NCI-H2029 (cell line): ENCODE data around the gene EDN3.

Experiments
- DNase-seq: peaks from one replicate; lab custom pipeline; 2025; lab: John Stamatoyannopoulos, UW

The EDN3 gene, protein sequence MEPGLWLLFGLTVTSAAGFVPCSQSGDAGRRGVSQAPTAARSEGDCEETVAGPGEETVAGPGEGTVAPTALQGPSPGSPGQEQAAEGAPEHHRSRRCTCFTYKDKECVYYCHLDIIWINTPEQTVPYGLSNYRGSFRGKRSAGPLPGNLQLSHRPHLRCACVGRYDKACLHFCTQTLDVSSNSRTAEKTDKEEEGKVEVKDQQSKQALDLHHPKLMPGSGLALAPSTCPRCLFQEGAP

DNA sequence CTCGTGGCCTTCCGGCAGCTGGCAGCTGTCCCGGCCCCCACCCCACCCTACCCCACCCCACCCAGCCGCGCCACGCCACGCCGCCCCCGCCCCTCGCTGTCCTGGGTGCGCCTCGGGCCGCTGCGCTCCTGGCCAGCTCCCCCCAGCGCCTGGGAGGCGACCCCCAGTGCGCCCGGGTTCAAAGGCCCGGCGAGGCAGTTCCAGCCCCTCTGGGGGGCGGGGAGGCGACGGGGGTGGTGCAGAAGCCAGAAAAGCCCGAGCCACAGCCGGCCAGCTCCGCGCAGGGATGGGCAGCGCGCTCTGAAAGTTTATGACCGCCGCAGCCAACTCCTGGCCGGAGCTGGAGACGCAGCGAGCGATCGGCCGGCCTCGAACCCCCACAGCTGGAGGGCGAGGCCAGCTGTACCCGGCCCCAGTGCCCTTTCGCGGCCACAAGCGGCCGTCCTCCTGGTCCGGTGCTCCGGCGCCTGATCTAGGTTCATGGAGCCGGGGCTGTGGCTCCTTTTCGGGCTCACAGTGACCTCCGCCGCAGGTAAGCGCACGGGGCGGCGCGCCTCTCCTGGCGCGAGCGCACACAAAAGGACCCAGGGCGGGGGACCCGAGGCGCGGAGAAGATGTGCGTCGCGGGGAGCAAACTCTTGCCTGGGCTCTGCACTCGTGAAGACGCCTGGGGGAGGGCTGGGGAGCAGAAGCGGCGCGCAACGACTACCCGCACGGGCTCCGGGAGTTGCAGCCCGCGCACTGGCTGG lies at the start of gene EDN3:
EDN3 (plus strand) TSS at position 279 of the 749 bp plus-strand sequence; CDS start at position 481, 202 bp downstream.
- no peak for DNase-seq

DNA sequence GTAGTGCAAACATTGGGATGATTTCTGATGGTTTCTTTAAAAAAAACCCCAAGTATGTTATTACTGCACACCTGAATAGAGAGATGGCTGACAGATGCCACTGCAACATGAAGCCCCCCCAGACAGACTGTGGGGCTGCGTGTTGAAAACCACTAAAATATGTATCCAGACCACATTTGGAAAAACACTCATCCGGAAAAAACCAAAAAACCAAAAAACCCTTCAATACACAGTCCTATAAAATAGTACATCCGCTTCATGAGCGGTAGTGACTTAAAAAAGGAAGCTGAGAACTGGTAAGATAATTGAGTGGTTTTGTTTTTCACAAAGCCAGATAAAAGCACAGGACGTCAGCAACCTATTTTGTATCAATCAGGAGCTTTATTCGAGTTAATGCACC lies 47.1 kb upstream of the EDN3 start:
- DNase-seq = no peak

DNA sequence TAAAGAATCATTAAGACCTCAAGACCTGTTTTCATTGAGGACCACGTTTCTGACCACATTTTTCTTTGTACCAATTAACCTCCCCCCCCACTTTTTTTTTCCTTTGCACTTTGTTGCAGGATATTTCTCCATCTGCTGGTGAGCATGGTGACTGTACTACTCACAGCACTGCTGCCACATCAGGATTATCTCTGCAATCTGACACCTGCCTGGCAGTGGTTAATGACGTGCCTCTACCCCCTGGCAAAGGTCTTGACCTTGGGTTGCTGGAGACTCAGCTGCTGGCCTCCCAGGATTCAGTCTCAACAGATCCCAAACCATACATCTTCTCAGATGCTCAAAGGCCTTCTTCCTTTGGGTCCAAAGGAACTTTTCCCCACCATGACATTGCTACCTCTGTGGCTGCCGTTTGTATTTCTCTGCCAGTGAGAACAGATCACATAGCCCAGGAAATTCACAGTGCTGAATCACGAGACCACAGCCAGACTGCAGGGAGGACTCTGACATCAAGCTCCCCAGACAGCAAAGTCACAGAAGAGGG lies 46.6 kb upstream of the EDN3 start:
- DNase-seq = no peak

DNA sequence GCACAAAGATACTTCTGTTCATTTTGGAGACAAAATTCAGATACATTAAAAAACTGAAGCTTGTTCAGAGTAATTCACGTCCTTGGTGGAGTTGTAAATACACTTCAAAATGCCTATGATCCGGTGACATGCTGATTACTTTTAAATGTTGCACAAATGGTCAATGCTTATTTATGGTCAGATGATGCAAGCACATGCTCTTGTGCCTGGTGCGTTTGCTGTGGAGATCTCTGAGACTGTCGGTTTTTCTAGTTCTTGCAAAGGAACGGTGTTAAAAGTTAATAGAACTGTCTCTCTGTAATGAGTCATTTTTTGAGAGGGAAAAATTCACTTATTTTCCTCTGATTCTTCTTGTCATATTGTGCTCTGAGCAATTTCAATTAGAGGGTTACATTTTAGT lies 45.2 kb upstream of the EDN3 start:
- DNase-seq = no peak

DNA sequence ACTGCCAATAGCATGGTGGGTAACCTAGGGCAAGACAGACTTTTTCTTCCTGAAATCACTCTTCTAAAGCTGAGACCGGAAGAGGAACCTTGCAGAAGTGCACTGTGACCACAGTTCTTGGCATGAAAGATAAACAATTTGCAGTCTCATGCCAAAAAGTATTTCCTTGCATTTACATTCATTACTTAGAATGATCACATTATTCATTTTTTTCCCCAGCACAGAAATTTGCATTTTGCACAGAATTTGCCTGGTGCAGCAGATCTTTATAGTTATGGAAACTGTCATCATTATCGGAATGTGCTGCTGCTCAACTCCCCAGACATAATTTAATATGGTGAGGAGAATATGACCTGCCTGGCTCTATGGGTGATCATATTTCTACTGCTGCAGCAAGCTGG lies 42.2 kb upstream of the EDN3 start:
- DNase-seq = no peak

DNA sequence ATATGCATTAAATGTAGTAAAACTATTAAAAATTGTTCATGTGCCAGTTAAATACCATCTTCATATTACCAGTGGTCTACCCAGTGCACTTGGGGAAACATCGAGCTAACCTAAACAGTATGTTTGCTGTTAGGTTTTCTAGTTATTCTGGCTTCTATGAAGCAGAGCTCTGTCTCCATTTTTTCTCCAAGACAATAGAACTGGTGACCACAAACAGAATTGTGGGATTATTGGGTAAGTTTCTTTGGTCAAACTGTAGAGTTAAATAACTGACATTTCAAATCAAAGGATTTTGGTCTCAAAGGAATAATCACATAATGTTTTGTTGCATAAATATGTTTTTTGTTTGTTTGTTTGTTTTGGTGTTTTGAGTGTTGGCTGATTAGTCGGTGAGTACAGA lies 40.5 kb upstream of the EDN3 start:
- no peak for DNase-seq

DNA sequence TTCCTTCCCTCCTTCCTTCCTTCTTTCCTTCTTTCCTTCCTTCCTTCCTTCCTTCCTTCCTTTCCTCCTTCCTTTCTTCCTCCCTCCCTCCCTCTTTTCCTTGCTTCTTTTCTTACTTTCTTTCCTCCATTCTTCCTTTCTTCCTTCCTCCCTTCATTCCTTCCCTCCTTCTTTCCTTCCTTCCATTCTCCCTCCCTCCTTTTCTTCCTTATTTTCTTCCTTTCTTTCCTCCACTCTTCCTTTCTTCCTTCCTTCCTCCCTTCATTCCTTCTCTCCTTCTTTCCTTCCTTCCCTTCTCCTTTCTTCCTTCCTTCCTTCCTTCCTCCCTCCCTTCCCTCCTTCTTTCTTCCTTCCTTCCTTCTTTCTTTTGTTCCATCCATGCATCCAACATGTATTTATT lies 35.1 kb upstream of the EDN3 start:
- no peak for DNase-seq

DNA sequence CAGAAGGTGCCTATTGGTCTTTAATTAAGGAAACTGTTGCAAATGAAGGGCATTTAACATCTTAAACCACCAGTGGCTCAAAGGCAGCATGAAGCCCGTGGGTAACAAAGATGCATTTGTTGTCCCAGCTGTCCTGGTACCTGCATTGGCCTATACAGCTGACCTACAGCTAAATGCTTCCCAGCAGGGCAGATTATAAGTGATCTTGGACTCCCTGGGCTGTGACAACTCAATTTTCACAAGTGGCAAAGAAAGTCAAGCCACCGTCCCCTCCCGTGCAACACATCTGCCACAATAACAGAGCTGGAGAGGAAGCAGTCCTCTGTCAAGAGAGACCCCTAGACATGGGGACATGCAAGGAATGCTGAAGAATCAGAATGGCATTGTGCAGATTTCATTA lies 31.5 kb upstream of the EDN3 start:
- DNase-seq = no peak

DNA sequence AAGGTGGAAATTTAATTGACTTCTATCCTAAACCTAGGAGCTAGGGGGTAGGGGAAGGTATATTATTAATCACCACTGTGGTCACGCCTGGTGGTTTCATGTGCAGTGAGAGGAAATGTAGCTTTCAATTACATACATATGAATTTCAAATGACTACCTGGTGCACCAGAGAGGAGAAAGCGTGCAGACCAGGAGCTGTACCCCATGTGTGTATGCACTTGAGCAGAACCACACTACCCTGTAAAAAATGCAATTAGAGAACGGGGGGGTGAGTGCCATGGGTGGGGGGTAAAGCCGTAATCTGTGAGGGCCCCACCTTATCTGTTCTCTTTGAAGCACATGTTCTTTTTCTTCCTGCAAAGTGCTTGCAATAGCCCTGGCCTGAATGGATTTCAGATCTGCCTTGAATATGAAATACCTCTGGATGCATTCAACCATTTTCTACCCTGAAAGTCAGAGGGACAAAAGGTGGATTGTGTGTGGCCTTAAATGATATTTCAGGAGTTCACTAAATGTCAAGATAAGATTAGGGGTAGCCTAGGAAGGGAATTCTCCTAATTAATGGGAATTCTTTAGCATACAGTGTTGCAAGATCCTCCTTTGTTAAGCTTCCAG lies 30.9 kb upstream of the EDN3 start:
- DNase-seq = no peak

DNA sequence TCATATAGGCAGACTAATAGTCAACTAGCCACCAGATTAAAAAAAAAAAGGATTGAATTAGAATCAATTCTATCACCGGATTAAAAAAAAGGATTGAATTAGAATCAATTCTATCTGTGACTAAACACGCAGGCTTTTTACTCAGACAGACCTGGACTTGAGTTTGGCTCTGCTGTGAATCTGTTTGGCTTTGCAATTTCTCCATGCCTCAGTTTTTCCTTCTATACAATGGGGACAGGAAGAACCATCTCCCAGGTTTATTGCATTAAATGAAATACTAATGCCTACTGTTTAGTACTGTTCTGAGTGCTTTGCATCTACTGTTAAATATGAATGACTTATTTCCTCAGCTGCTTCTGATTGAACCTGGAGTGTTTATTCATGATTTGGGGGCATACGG lies 30.0 kb upstream of the EDN3 start:
- no peak for DNase-seq

DNA sequence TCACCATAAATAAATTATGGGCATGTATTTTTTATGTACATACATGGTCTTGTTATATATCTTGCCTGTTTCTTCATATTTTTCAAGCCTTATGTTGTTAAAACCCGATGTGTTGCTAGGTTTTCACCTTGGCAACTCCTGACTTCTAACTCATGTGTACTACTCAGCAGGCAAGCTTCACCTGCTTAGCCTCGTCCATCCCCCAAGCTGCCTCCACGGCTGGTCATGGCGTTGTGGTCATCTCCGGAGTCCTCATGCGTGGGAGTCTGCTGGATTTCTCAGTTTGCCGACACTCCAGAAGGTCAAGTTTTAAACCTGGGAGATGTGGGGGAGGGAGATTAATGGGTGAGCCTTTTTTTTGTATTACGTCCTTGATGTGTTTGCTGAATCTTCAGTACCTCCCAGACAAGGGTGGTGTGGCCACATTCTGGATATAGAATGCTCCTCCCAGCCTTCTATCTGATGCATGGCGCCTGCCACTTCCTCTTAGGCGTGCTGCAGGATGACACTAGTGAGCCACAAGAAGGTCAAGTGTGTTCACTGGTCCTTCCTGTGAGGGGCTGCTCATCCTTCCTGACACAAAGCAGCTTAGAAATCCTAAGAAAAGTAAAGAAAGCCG lies 26.6 kb upstream of the EDN3 start:
- DNase-seq = no peak

DNA sequence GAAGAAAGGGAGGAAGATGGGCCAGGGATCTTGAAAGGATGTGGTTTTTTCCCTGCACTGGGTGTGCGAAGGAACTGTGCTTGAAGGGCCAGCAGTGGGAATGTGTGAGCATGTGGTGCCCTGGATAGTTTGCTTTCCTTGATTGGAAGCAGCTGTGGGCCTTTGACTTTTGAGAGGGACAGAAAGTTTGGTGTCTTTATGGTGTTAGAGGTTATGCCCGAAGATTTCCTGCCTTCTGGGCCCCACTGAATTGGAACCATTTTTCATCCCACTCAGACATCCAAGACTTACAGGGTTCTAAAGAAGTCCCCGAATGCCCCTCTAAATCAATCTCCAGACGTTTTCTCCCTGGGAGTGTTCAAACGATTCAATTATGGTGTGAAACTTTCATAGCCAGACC lies 23.5 kb upstream of the EDN3 start:
- no peak for DNase-seq

DNA sequence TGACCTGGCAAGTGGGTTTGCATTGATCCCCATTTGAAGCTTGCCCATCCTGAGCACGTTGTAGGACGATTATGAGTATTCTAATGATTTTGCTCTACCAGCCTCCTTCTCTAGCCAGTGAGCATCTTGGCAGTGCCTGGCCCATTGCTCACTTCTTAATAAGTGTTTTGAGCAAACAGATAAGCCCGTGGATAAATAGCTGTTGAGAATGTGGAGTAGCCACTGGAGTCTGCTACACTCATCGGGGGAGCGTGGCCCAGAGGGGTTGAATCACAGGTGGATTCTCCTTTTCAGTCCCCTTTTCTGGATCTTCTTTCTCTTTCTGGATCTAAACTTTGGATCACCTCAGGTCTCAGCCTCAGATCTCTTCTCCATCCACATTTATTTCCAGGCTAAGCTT lies 15.9 kb upstream of the EDN3 start:
- DNase-seq = no peak

DNA sequence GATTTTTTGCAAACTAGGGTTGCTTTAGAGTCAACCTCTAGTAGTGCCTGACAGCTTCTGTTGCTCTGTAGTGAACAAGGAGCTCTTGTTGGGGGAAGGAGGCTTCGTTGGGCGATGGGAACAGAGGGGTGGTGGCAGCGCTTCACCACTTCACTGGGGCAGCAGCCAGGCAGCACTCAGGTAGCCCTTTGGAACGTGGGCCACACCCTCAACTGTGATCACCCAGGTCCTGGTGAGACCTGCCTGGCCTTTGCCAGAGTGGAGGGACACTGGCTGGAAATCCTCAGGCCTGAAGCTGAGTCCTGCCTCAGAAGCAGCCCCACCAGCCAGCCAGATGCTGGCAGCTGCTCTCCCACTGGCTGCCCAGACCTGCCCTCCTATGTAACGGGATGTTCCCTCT lies 10.4 kb upstream of the EDN3 start:
- no peak for DNase-seq

DNA sequence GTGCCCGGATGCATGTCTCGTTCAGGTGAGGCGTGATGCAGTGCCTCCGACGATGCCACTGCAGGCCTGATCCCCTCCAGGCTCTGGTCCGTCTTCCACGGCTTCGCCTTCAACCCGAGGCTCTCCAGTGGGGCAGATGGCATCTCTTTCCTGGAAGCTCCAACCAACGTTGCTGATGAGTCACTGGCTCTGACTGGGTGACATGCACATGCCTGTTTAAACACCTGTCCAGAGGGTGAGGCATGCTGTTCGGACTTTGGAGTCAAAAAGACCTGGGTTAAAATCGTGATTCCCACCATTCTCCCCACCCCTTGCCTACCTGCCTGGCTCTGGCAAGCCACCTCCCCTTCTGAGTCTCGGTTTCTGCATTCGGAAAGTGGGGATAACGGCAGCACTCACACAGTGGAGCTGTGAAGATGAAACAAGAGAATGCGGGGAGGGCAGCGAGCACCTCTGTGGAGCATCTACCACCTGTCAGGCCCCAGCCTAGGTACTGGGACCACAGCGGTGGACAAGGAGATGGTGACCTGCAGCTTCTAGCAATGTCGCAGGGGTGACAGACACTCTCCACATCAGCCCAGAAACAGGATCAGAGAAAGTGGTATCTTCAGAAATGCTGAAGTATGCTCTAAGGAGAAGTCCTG lies 8.5 kb upstream of the EDN3 start:
- no peak for DNase-seq

DNA sequence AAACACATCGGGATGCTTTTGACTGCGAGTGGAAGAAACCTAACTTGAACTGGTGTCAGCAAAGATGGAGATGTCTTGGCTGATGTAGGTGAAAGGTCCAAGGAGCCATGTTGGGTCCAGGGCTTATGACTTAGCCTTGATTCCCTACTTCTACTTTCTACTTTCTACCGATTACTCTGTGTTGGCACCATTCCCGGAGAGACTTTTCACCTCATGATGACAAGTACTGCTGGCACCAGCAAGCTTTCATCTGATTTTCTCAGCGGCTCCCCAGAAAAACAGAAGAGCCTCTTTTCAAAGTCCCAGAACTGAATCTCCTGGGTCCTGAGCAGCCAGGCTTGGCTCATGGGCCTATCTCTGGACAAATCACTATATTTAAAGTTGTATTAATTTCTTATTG lies 4.9 kb upstream of the EDN3 start:
- no peak for DNase-seq

DNA sequence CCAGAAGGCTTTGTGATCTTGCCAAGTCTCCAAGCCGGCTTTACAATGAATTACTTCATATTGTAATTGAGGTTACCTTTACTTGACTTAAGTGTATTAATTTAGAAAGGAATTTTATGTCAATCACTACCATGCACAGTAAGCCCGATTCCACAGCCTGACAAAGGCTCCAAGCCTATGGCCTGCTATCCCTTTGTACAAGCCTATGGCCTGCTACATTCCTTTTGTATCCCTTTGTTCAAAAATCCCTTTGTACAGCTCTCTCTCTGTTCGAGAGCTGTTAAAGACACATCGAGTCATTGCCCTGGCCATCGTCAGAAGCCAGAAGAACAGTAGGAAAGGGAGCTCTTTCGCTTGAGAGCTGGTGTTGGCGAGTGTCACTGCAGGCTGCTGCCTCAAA lies 2.7 kb upstream of the EDN3 start:
- no peak for DNase-seq

DNA sequence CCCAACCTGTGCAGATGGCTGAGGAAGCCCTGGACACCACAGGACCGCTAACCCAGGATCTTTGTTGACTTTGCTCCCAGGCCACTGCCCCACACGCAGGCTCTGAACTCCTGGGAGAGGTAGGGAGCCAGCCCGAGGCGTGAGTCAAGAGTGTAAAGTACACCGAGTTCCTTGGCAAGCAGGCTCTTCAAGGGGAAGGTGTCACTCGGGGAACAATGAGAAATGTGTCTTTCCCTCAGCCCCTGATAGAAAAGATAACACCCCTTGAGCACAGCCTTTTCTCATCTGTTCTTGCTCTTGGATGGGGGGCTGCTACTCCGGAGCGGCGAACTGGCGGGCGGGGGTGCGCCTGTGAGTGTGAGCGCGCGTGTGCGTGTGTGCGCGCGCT lies 472 bp upstream of the EDN3 start:
- DNase-seq = no peak

DNA sequence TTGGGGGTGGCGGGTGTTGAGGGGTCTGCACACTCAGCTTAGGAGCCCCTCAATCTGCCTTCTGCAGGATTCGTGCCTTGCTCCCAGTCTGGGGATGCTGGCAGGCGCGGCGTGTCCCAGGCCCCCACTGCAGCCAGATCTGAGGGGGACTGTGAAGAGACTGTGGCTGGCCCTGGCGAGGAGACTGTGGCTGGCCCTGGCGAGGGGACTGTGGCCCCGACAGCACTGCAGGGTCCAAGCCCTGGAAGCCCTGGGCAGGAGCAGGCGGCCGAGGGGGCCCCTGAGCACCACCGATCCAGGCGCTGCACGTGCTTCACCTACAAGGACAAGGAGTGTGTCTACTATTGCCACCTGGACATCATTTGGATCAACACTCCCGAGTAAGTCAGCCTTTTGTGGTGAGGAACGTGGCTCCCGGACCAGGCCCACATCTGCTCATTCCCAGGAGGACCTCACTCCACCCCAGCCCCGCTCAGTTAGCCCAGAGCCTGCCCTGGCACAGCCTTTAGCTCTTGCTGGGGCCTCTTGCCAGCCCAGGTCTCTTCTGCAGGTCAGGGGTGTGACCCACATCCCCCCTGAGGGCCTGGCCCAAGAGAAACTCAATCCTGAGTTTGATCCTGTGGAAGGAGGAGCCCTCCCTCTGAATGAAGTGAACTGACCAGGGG lies 1.1 kb downstream of the EDN3 start:
- no peak for DNase-seq

DNA sequence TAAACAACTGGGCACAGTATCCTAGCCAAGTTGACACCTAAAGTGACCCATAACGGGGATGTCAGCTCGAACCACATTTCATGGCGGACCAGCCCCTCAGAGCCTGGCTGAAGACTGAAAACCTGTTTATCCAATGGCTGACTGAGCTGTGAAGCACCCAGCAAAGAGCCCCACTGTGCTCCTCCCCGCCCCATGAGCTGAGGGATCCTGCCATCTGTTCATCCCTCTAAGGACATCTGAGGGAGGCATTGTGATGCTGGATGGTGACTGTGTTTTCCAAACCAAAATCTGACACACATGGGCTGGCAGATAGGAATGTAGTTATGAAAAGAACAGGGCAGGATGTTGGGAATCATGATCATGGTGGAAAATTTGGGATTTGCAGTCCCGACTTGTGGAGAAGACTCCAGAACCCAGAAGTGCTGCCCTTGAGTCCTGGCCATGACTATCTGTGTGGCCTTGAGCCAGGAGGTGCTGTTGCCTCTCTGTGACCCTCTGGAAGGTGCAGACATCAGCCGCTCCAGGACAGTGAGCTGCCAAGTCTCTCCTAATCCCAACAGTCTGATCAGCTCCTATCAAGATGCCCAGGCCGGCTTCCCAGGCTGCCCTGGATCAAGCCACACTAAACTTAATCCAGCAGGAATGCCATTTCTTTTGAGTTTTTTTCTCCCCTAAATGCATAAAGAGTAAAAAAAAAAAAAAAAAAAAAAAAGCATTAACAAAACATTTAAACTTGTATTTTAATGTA lies 5.7 kb downstream of the EDN3 start:
- DNase-seq = no peak

DNA sequence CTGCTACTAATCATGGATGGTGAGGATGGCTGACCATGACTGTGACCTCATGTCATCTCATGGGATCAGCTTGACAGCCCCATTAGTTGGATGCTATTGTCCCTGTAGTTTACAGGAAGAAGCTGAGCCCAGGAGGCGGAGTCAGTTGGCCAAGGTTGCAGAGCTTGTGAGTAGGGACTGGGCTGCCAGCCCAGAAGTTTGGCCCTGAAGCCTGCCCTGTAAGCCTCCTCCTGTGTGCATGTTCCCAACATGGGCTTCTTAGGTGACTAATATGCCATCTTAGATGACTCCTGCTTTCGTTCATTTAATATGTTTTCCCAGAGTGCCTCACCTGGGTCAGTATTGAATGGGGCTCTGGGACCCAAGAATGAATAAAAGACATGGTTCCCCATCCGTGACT lies 6.9 kb downstream of the EDN3 start:
- DNase-seq = no peak
